ACHN (cell line): Measurements from ENCODE around the gene XPO1.
A peak's percentile ranks its signal among the peaks of the same experiment; 100 is the strongest.
"Not testable (repeated sequence)": the region's sequence is repeated elsewhere in the genome, so short reads cannot be mapped to it uniquely, and the experiment has no call there.

Experiments
- DNase-seq: peaks from one replicate; pipeline ENCODE4 v3.0.0-alpha.2; 2015
- in situ Hi-C: cut with HindIII; loops from 2 replicates; pipeline ENCODE4 v1.10.0; 2017; ENCODE audit warnings: low sequenced_read_pairs, low pct_ligation_motif_present, low pct_unique_long_range_greater_than_20kb

XPO1 gene, protein sequence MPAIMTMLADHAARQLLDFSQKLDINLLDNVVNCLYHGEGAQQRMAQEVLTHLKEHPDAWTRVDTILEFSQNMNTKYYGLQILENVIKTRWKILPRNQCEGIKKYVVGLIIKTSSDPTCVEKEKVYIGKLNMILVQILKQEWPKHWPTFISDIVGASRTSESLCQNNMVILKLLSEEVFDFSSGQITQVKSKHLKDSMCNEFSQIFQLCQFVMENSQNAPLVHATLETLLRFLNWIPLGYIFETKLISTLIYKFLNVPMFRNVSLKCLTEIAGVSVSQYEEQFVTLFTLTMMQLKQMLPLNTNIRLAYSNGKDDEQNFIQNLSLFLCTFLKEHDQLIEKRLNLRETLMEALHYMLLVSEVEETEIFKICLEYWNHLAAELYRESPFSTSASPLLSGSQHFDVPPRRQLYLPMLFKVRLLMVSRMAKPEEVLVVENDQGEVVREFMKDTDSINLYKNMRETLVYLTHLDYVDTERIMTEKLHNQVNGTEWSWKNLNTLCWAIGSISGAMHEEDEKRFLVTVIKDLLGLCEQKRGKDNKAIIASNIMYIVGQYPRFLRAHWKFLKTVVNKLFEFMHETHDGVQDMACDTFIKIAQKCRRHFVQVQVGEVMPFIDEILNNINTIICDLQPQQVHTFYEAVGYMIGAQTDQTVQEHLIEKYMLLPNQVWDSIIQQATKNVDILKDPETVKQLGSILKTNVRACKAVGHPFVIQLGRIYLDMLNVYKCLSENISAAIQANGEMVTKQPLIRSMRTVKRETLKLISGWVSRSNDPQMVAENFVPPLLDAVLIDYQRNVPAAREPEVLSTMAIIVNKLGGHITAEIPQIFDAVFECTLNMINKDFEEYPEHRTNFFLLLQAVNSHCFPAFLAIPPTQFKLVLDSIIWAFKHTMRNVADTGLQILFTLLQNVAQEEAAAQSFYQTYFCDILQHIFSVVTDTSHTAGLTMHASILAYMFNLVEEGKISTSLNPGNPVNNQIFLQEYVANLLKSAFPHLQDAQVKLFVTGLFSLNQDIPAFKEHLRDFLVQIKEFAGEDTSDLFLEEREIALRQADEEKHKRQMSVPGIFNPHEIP (N-terminal part only)

DNA sequence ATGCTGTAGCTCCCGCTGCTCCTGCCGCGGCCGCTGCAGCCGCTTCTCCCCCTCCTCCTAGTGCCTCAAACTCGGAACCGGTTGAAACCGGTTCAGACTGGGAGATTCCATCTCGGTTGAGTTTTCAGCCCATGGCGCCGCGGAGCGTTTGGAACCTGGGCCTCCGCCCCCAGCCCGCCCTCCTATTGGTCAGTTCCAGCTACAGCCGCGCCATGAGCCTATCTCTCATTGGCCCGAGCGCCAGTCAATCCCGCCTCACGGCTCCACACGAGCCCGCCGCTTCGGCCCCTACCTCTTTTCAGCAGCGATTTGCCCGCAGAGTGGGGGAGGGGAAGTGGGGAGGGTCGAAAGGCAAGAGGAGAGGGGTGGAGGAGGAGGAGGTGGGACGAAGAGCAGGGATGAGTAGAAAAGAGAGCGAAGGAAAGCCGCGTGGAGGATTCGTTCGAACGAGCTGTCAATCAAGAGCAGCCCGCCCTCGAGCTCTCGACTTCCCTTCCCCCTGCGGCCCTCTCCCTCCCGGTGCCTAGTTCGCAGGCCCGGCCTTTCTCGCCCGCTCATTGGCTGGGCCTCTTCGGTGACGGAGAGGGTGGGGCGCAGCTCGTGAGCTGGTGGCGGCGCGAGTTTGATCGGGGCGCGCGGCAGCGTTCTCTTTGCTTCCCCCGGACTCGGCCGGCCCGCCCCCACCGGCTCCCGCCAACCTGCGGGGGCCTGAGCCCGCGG is at the start of gene XPO1:
TSS of gene XPO1 (minus strand) at position 157 of the 720 bp plus-strand sequence. CDS start 4,459 bp downstream, outside the sequence.
- DNase-seq = peak; percentile 99
- in situ Hi-C loops = no loop called here

DNA sequence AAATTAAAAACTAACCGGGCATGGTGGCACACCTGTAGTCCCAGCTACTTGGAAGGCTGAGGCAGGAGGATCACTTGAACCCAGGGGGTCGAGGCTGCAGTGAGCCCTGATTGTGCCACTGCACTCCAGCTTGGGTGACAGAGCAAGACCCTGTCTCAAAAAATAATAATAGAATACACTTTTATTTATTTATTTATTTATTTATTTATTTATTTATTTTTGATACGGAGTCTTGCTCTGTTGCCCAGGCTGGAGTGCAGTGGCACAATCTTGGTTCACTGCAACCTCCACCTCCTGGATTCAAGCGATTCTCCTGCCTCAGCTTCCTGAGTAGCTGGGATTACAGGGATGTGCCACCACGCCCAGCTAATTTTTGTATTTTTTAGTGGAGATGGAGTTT is 48.8 kb upstream of the XPO1 start:
- in situ Hi-C loops, DNase-seq: not testable (repeated sequence)

DNA sequence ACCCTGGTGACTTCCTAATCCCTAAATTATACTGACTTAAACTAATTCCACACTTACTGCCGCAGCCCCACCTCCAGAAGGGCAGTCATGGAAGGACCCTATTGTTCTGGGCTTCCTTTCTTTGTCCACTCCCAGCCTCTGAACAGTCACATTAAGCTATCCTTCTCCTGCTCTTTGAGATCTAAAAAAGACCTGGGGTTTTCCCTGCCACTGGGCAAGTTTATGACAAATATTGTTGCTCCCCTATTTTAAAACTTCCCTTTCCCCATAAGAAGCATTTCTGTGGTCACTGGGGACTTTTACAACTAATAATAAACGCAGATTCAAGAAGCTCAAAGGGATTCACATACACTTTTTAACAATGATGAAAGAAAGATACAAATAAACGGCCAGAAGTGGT is 47.2 kb upstream of the XPO1 start:
- DNase-seq = no peak
- in situ Hi-C loops = no loop called here

DNA sequence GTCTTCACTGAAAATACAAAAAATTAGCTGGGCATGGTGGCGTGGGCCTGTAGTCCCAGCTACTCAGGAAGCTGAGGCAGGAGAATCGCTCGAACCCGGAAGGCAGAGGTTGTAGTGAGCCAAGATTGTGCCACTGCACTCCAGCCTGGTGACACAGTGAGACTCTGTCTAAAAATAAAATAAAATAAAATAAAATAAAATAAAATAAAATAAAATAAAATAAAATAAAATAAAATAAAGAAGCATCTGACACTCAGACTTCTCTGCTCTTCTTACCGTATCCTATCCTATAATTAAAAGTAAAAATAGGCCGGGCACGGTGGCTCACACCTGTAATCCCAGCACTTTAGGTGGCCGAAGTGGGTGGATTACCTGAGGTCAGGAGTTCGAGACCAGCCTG is 46.2 kb upstream of the XPO1 start:
- DNase-seq = not testable (repeated sequence)

DNA sequence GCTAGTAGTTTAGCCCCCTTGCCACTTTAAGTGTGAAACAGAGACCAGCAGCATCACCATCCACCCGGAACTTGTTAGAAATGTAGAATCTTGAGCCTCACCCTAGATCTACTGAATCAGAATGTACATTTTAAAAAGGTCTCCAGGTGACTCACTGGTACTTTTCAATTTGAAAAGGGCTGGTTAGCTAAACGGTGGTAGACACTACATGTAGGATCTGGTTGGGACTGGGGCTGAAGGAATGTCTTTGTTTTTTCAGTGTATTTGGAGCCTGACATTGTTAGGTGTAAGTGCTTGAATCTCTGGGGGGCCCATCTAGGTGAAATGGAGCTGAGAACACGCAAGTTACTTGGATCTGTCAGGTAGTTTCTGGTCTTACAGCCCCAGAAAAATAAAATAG is 44.0 kb upstream of the XPO1 start:
- in situ Hi-C loops = no loop called here
- no peak for DNase-seq

More for the DNA sequence above, 46.2 kb upstream of the XPO1 start:
- in situ Hi-C loops = not testable (repeated sequence)

DNA sequence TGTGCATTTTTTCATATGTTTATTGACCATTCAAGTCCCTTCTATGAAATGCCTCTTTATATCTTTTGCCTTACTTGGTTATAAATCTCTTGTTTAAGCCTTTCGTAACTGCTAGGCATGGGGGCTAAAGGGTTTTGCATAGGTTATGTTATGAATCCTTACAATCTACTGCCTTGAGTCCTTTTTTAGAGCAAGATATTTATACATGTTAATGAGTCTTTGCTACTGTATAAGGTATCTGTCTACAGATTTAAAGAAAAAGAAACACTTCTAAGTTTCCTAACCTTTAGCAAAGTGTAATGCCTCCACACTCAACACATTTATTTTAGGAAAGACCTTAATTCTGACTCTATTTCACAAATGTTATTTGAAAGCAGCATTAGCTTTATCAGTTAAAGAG is 43.6 kb upstream of the XPO1 start:
- in situ Hi-C loops = no loop called here
- no peak for DNase-seq

DNA sequence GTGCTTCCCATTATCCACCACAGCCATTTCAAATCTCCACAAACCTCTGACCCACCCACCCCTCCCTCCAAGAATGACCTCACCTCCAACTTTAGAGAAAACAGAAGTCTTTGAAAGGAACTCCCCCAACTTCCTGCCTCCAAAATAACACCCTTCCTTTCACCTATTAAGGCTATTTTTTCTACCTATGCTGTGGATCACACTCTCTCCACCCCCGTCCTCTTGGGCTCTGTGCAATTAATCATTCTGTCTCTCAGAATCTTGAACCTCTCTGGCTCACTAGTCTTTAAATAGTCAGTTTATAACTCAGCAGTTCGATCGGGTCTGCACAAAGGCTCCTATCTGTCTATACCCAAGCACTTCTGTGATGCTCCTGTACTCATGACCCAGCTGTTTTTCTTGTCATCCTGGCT is 37.3 kb upstream of the XPO1 start:
- in situ Hi-C loops = no loop called here
- DNase-seq = no peak

DNA sequence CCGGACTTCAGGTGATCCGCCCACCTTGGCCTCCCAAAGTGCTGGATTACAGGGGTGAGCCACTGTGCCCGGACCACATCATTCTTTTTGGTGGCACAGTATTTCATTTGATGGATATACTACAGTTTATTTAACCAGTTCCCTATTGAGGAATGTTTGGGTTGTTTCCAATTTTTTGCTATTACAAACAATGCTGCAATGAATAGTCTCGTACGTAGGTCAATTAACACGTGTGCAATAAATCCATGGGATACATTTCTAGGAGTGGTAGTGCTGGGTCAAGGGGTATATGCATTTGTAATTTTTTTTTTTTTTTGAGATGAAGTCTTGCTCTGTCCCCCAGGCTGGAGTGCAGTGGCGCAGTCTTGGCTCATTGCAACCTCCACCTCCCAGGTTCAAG is 28.4 kb upstream of the XPO1 start:
- in situ Hi-C loops = no loop called here
- no peak for DNase-seq

DNA sequence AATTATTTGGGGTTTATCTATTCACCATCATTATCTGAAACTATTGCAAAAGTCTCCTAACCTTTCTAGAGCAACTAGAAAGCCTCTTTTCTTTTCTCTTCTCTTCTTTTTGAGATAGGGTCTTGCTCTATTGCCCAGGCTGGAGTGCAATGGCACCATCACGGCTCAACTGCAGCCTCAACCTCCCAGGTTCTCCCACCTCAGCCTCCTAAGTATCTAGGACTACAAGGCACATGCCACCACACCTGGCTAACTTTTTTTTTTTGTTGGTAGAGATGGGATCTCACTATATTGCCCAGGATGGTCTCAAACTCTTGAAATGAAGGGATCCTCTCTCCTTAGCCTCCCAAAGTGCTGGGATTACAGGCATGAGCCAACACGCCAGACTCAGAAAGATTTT is 24.5 kb upstream of the XPO1 start:
- in situ Hi-C loops = no loop called here
- DNase-seq = no peak

DNA sequence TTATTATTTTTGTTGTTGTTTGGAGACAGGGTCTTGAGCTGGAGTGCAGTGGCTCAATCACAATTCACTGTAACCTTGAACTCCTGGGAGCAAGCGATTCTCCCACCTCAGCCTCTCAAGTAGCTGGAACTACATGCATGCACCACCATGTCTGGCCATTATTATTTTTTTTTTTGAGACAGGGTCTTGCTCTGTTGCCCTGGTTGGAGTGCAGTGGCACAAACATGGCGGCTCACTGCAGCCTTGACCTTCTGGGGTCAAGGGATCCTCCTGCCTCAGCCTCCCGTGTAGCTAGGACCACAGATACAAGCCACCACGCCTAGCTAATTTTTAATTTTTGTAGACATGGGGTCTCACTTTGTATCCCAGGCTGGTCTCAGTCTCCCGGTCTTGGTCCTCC is 20.0 kb upstream of the XPO1 start:
- in situ Hi-C loops = no loop called here
- no peak for DNase-seq

DNA sequence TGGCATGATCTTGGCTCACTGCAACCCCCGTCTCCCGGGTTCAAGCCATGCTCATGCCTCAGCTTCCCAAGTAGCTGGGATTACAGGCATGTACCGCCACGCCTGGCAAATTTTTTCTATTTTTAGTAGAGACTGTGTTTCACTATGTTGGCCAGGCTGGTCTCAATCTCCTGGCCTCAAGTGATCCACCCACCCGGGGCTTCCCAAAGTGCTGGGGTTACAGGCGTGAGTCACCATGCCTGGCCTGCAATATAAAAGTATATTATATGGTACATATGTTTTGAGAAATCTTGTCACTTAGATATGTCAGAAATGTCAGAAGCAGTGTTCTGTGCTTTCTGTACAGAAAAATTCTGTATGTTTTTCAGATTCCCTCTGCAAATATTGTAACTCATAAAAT is 19.2 kb upstream of the XPO1 start:
- no peak for DNase-seq
- in situ Hi-C loops = no loop called here

DNA sequence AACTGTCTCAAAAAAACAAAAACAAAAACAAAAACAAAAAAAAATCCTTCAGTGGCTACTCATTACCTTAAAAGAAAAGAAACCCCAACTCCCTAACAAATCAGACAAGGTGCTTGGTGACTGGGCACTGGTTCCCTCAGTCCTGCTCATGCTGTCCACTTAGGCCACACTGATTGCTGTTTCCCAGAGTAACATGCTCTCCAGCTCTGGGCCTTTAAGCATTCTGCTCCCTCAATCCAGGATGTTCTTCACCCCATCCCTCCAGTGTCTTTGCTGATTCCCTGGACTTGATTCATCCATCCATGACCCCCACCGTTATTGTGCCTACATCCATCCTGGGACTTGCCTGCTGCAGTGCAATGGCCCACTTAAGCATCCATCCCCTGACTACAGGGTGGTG is 16.4 kb upstream of the XPO1 start:
- DNase-seq = no peak
- in situ Hi-C loops = no loop called here

DNA sequence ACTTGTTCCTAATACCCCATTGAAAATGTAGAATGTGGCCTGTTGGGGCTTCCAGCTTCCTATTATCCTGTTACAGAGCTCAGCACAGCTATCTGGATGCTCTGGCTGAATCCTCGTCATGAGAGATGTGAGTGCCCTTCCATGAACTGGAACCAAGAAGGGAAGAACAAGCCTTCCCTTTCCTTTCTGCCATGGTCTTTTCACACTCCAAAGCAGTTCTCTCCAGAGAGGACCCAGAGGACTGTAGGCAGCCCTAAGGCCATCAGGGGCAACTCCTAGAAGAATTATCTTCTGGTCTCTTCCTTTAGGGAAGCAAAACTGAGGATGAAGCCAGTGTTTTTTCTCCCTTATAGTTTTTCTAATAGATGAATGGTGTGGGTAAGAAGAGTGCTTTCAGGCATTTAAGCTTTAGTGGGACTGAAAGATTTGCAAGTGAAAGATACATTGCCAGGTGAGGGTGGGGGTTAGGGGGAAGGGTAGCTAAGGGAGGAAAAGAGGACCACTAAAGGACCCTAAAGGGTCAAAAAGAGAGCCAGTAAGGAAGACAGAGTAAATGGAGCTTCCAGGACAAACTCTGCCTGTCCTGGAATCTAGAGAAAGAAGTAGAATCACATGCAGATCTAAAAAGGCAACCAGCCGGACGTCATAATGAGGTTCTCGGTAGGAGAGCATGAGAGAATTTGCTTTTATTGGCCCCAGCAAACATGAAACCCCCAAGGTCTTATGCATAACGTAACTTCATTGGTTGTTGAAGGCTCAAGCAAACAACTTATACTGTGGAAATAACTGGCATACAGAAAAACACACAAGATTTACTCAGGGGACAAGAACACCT is 12.4 kb upstream of the XPO1 start:
- no peak for DNase-seq
- in situ Hi-C loops = no loop called here

DNA sequence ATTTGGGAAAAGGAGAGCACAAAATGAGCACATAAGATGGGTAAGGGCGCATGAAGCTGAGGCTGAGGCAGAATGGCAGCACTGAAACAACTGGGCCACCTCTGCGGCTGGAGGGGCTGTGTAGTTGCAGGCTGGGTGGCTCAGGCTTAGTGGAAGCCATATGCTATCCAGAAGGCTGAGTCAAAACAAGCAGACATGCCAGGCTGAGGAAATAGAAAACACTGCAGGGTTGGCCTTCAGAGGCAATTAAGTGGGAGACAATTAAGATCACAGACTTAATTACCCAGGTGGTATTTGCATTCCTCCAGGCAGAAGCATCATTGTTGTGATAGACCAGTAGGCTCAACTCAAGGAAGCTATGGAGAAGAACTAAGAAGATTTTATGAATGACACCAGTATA is 11.4 kb upstream of the XPO1 start:
- in situ Hi-C loops = no loop called here

DNA sequence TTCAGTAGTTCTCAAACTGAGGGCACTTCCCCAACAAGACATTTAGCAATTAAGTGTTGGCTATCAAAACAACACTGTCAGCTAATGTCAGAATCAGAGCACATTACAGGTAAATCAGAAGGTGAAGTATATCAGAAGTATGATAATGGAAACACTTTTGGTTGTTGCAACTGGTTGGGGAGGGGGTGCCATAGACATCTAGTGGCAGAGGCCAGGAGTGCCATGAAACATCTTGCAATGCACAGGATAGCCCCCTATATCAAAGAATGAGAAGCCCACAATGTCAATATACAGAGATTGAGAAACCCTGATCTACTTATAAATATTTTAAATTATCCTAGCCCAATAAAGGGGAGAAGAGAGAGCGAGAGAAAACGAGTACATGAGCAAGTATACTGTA is 4.9 kb upstream of the XPO1 start:
- DNase-seq = no peak
- in situ Hi-C loops = no loop called here

More for the DNA sequence above, 11.4 kb upstream of the XPO1 start:
- no peak for DNase-seq

DNA sequence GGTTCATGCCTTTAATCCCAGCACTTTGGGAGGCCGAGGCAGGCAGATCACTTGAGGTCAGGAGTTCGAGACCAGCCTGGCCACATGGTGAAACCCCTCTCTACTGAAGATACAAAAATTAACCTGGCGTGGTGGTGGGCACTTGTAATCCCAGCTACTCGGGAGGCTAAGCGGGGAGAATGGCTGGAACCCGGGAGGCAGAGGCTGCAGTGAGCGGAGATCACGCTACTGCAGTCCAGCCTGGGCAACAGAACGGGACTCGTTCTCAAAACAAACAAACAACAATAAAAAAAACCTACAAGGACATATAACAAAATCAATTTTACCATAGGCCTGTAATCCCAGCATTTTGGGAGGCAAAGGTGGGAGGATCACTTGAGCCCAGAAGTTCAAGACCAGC is 2.0 kb upstream of the XPO1 start:
- in situ Hi-C loops, DNase-seq: not testable (repeated sequence)

DNA sequence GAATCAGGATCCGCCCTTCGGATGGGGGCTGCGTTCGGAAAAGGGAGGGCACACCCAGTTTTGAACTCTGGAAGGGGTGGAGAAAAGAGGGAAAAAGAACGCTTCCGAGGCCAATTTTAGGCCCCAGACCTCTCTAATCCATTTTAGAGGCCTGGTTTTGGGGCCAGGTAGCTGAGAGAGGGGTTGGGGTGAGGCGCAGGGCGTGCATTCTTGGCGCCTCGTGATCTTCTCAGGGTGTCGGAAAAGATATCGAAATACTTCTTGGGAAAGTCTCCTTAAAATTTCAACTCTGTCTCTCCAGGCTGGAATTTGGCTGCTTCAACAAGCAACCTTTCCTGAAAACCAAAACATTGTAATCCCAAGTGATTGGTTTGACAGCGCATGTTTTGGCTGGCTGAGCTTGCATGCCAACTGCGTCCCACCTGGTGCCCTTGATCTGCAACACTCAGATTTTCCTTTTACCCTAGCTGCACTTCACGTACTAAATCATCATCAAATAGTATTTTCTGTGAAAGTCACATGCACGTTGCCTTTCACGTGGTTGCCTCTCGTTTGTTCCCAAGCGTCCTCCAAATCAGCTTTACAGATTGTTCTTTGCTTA is 864 bp upstream of the XPO1 start:
- peak; percentile 25 for DNase-seq

DNA sequence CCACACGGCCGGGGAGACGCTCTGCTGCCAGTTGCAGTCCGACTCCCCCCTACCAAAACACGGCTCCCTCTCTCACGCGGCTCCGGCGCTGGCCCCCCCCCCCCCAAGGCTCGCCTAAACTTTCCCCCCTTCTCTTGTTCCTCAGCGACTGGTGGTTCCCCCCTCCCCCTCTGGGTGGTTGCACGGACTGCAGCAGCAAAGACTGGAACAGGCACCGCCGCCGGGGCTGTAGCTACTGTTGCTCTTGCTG is 281 bp downstream of the XPO1 start:
- DNase-seq = no peak

More for the DNA sequence above, 864 bp upstream of the XPO1 start:
- in situ Hi-C loops = no loop called here

More for the DNA sequence above, 281 bp downstream of the XPO1 start:
- in situ Hi-C loops = no loop called here
